Activated T-helper 17 cell treated with anti-CD3 and anti-CD28 coated beads, Interleukin-2, amount 50 U/mL, for 72 hours (primary cell): ENCODE measurements around the gene HOXD11. TPM values are rescaled to one million over a fixed set of nuclear protein-coding genes. Genes with fewer than 3 reads are reported as not detected.

Experiments used
- ATAC-seq: fragments of 150-1000 bp; cut with Tn5 transposase; replicated peaks from 2 replicates; pipeline ENCODE4 v1.10.0; 2021; ENCODE audit warnings: mild to moderate bottlenecking, moderate library complexity
- H3K27ac Mint-ChIP-seq: one replicate; pipeline ENCODE4 v1.8.0; 2022; ENCODE audit warnings: mixed read lengths
- H3K27me3 Mint-ChIP-seq: one replicate; pipeline ENCODE4 v1.8.0; 2022; ENCODE audit warnings: mixed read lengths
- H3K36me3 Mint-ChIP-seq: one replicate; pipeline ENCODE4 v1.8.0; 2022; ENCODE audit warnings: low read depth, mild to moderate bottlenecking, mixed read lengths
- H3K4me1 Mint-ChIP-seq: one replicate; pipeline ENCODE4 v1.8.0; 2022; ENCODE audit warnings: mixed read lengths
- H3K4me3 Mint-ChIP-seq: one replicate; pipeline ENCODE4 v1.8.0; 2022; ENCODE audit warnings: mild to moderate bottlenecking, mixed read lengths
- H3K9me3 Mint-ChIP-seq: one replicate; pipeline ENCODE4 v1.8.0; 2022; ENCODE audit warnings: mixed read lengths
- total RNA-seq, 2 donors: library from RNA; stranded (reverse); gene quantifications; one replicate each; pipeline ENCODE4 v1.2.3, GENCODE V29; 2022

Gene HOXD11
- total RNA-seq, 2 donors from 2014 or later: not detected

DNA sequence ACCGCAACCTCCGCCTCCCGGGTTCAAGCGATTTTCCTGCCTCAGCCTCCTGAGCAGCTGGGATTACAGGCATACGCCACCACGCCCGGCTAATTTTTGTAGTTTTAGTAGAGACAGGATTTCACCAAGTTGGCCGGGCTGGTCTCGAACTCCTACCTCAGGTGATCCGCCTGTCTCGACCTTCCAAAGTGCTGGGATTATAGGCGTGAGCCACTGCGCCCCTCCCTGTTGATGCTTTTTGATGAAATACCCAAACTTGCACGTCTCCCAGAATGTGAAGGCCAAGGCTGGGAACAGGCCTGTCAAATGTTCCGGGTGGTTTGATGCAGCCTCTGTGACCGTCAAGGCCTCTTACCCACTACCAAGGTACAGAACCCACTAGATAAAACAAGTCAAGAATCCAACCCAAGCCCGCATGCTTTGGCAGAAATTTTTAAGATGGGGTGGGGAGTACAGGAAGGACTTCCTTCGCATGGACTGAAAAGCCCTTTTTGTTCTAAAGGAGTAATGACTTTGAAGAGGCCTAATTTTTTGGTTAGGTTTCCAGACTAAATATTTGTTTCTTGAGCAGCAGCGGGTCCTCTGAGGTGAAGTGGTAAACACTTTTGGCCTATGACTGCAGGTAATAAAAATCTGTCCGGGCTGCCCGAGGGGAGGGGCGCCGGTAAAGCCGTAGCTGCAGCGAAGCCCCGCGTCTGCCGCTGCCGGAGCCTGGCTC lies 19.6 kb upstream of the HOXD11 start:
- H3K4me3 Mint-ChIP-seq: no peak overlapping the region
- H3K36me3 Mint-ChIP-seq: peaks cover 32% of the 10 kb centered on the region
- peaks cover 61% of the 10 kb centered on the region for H3K27me3 Mint-ChIP-seq
- no peak overlapping the region for H3K27ac Mint-ChIP-seq
- no peak for ATAC-seq
- no peaks in the 10 kb centered on the region for H3K4me1 Mint-ChIP-seq
- H3K9me3 Mint-ChIP-seq: peaks cover 5% of the 10 kb centered on the region

DNA sequence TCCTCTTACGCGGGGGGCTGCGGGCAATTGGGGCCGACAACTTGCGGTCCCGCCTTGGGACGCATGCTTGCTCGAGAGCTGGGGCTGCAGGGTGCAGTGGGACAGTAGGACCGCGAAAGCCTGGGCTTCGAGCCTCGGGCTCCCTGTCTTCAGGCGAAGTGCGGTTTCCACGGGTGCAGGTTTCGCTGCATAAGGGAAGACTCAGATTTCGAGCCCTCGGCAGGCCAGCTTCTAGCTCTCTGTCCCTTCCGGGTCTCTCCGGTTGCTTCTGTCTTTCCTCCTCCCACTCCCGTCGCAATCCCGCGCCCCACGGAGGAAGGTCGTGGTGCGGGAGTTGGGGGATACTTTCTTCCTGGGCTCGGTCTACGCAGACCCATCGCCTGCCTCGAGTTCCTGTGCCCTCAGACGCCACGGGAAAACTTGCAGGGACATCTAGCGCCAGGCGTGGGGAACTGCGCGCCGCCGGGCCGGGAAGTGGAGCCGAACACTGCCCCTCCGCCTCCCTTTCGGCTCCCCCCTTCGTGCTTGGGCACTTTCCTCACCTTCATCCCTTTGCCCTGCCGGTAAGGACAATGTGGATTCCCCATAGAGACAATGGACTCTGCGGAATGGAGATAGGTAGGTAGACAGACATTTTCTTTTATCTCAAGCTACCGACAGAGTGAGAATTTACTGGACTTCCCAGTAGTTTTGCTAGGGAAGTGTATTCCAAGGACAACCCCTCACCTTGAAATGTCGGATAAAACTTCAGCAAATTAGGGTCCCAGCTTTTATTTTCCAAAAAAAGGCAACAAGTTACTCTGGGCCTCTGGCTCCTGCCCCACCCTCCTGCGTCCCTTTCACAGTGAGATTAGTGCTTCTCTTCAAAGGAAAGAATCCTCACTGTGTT lies 18.8 kb upstream of the HOXD11 start:
- Mint-ChIP-seq H3K4me1 (no peaks in the 10 kb centered on the region), H3K27ac (no peak overlapping the region), H3K9me3 (peaks cover 5% of the 10 kb centered on the region), H3K27me3 (peaks cover 57% of the 10 kb centered on the region), H3K4me3 (peak overlapping the region; percentile 34), H3K36me3 (peaks cover 33% of the 10 kb centered on the region)
- ATAC-seq: no peak

DNA sequence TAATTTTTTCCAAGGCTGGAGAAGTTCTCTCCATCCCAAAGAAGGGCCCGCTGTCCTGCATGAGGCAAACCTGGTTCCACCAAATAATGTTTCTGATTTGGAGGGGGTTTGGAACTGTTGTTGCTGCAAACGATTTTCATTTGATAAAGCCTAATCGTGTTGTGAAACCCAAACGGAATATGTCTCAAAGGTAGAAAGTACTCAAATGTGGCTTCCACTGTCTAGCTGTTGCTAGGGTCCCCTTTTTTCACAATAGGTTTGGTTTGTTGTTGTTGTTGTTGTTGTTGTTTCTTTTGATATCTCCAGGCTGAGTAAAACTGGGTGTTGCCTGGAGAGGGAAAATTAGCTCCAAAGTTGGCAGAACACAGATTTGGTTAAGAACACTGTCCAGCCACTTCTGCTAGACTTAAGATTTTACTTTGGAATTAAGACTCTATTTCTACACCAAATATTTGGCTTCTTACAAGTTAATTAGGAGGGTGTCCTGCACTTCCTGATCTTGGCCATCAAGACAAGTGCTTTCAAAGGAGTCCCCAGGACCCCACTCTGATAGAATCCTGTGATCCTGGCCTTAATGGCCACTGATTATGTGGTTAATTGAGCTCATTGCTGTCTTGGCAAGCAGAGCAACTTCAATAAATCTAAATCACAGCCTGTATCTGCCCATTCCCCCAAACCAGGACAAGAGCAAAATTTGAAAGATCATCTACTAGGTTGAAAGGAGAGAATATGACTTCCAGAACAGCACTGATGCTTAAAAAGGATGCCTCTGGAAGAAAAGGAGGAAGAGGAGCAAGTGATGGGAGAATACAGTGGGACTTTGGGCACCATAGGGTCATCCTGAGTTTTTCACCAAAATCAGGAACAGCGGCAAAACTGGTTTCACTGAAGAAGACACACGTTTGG lies 17.9 kb upstream of the HOXD11 start:
- no peak for ATAC-seq

DNA sequence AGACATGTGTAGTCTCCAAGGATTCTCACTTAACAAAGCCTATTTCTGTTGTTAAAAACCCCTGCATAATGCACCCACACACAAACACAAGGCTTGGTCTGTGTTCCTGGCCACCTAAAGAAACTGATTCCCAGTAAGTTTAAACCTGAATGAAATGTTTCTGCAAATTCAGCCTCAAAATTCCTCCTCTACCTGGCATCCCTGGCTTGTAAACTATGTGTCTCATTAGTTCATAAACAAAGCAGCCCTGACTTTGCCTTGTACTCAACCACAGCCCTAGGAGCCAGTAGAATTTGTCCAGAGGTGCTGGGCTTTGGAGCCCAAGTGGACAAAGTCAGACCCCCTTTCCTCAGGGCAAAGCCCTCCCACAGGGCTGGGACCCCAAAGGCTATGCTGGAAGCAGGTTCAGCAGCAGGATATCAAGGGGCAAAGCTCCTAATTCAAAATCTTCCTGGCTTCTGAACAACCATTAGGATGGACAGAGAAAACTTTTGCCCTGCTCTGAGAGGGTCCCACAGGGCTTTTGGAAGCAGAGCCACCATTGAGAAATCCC lies 17.2 kb upstream of the HOXD11 start:
- Mint-ChIP-seq H3K4me3 (no peak overlapping the region), H3K9me3 (peaks cover 9% of the 10 kb centered on the region), H3K27ac (no peak overlapping the region), H3K27me3 (peaks cover 59% of the 10 kb centered on the region), H3K4me1 (peaks cover 4% of the 10 kb centered on the region), H3K36me3 (peaks cover 31% of the 10 kb centered on the region)
- no peak for ATAC-seq

More for the DNA sequence above, 17.9 kb upstream of the HOXD11 start:
- Mint-ChIP-seq H3K27me3 (peaks cover 58% of the 10 kb centered on the region), H3K27ac (no peak overlapping the region), H3K4me1 (peaks cover 4% of the 10 kb centered on the region), H3K9me3 (peaks cover 9% of the 10 kb centered on the region), H3K36me3 (peaks cover 36% of the 10 kb centered on the region), H3K4me3 (no peak overlapping the region)

DNA sequence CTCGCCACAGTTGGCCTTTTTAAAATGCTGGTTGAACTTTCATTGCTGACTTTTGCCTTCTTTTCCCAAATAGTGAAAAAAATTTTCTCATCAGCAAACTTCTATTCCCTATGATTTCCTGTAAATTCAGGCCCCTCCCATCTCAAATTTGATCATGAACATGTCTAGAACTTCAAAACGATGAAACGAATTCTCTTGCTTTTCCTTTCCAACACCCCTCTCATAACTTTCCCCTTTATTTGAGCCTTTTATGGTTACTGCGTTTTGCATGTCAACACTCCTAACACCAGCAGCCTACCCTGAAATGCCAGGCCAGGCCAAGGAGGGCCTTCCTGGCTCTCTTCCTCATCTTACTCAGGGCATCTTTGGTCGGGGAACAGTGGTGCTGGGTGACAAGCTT lies 16.2 kb upstream of the HOXD11 start:
- H3K4me3 Mint-ChIP-seq: no peak overlapping the region
- peaks cover 4% of the 10 kb centered on the region for H3K4me1 Mint-ChIP-seq
- H3K27ac Mint-ChIP-seq: no peak overlapping the region
- no peak for ATAC-seq
- peaks cover 65% of the 10 kb centered on the region for H3K27me3 Mint-ChIP-seq
- peaks cover 30% of the 10 kb centered on the region for H3K36me3 Mint-ChIP-seq
- H3K9me3 Mint-ChIP-seq: peaks cover 9% of the 10 kb centered on the region

DNA sequence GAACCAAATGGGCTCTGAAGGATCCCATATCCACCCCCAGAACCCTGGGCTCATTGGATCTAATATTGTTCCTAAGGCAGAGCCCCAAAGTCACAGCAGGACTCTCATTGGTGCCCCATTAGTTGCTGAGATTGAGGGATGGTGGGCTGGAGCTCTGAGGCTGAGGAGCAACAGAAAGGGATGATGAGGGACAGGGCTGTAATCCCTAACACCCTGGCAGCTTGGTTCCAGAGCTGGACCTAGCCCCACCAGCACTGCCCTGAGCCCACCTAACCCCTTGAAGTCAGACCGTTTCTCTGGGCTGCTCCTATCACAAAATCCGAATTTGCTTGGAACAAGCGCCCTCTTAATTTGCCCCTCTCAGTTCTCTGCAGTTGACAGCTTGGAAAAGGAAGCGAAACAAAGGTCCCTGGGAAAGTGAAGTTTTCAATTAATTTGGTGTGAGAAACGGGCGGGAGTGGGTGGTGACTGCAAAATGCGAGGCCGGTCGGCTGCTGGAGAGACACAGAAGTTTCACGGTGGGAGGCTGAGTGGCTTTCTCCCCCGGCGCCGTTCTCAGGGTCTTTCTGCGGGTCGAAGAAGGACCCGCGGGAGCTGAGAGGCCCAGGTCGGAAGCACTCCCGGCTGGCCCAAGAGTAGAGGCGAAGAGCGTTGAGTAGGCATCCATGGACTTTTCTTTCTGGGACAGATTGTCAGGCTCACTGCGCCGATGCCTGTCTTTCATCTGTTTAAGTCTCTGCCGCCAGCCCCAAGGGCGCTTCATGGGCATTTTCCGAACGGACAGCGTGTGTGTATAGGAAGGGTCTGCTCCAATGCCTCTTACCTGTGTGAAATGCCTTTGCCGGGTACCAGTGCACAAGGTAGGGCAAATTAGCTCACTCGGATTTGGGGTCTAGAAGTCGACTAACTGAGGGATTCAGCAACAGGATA lies 15.5 kb upstream of the HOXD11 start:
- ATAC-seq: no peak
- H3K4me3 Mint-ChIP-seq: peak overlapping the region; percentile 35
- peaks cover 28% of the 10 kb centered on the region for H3K36me3 Mint-ChIP-seq
- H3K27ac Mint-ChIP-seq: no peak overlapping the region
- peaks cover 9% of the 10 kb centered on the region for H3K9me3 Mint-ChIP-seq
- H3K4me1 Mint-ChIP-seq: peaks cover 4% of the 10 kb centered on the region
- H3K27me3 Mint-ChIP-seq: peaks cover 68% of the 10 kb centered on the region

DNA sequence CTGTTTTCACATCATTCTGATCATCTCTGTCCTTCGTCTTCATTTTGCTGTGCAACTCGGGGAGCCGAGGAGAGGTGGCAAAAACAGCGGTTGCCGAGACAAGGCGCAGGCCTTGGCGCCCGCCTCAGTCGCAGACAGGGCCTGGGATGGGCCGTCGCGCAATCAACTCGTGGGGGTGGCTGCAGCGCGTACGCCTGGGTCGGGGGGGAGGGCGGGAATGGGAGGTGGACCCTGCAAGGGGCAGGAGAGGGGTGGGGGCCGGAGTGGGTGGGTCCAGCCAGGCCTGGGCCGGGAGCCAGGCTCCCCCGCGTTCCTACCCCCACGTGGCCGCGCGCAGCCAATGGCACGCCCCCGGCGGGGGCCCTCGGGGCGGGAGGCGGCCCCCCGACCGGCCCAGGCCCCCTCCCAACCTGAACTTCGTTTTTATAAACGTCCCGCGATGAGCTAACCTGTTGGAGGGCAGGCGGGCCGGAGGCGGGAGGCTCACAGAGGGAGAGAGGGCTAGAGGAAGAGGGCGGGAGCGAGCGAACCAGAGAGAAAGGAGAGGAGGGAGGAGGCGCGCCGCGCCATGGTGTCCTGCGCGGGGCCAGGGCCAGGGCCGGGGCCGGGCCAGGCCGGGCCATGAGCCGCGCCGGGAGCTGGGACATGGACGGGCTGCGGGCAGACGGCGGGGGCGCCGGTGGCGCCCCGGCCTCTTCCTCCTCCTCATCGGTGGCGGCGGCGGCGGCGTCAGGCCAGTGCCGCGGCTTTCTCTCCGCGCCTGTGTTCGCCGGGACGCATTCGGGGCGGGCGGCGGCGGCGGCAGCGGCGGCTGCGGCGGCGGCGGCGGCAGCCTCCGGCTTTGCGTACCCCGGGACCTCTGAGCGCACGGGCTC lies 14.6 kb upstream of the HOXD11 start, which contains the start of gene HOXD13:
HOXD13 (plus strand) TSS at position 452 of the 875 bp plus-strand sequence; CDS start at position 622, 170 bp downstream.
- no peak for ATAC-seq
- Mint-ChIP-seq H3K27ac (no peak within 1 kb of the TSS), H3K36me3 (peaks cover 23% of the 10 kb centered on the region), H3K4me3 (peak within 1 kb of the TSS; percentile 35), H3K9me3 (peaks cover 9% of the 10 kb centered on the region), H3K27me3 (peaks cover 70% of the 10 kb centered on the region), H3K4me1 (peaks cover 4% of the 10 kb centered on the region)

DNA sequence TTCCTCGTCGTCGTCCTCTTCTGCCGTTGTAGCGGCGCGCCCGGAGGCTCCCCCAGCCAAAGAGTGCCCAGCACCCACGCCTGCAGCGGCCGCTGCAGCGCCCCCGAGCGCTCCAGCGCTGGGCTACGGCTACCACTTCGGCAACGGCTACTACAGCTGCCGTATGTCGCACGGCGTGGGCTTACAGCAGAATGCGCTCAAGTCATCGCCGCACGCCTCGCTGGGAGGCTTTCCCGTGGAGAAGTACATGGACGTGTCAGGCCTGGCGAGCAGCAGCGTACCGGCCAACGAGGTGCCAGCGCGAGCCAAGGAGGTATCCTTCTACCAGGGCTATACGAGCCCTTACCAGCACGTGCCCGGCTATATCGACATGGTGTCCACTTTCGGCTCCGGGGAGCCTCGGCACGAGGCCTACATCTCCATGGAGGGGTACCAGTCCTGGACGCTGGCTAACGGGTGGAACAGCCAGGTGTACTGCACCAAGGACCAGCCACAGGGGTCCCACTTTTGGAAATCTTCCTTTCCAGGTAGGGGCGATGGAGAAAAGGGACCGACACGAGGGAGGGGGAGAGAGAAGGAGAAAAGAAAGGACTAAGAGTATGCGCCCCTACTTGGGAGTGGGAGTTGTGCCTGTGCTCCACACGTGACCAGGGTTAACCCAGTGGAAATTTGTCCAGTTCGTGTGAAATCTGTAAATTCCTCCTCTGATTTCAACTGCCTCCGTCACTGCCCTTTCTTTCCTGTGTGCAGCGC lies 13.8 kb upstream of the HOXD11 start:
- H3K27me3 Mint-ChIP-seq: peaks cover 72% of the 10 kb centered on the region
- peaks cover 23% of the 10 kb centered on the region for H3K36me3 Mint-ChIP-seq
- peaks cover 9% of the 10 kb centered on the region for H3K9me3 Mint-ChIP-seq
- no peak overlapping the region for H3K27ac Mint-ChIP-seq
- peaks cover 8% of the 10 kb centered on the region for H3K4me1 Mint-ChIP-seq
- peak overlapping the region; percentile 23 for H3K4me3 Mint-ChIP-seq
- ATAC-seq: no peak

DNA sequence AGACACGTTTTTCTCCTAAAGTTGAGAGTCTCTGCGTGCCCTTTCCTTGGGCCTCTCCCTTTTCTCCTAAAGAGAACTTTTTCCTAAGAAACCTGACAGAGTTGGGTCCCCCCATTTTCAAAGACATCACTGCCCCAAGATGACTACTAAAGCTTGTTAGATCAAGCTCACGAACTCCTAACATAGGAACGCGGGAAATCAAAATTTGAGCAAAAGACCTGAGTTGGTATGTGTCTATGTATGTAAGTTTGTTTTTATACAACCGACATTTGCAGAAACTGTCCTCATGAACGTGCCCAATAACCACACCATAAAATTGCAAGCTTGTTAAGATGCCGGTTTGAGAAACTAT lies 13.2 kb upstream of the HOXD11 start:
- Mint-ChIP-seq H3K27ac (no peak overlapping the region), H3K9me3 (peaks cover 9% of the 10 kb centered on the region), H3K27me3 (peaks cover 73% of the 10 kb centered on the region), H3K4me3 (peak overlapping the region; percentile 23), H3K4me1 (peaks cover 8% of the 10 kb centered on the region), H3K36me3 (peaks cover 23% of the 10 kb centered on the region)
- no peak for ATAC-seq

DNA sequence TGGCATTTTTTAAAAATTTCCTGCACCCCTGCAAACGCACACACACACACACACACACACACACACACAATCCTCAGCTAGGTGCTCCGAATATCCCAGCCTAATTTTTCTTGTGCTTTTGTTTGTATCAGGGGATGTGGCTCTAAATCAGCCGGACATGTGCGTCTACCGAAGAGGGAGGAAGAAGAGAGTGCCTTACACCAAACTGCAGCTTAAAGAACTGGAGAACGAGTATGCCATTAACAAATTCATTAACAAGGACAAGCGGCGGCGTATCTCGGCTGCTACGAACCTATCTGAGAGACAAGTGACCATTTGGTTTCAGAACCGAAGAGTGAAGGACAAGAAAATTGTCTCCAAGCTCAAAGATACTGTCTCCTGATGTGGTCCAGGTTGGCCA lies 12.7 kb upstream of the HOXD11 start:
- no peak for ATAC-seq
- peaks cover 8% of the 10 kb centered on the region for H3K4me1 Mint-ChIP-seq
- H3K9me3 Mint-ChIP-seq: peaks cover 9% of the 10 kb centered on the region
- H3K4me3 Mint-ChIP-seq: no peak overlapping the region
- peaks cover 23% of the 10 kb centered on the region for H3K36me3 Mint-ChIP-seq
- H3K27me3 Mint-ChIP-seq: peaks cover 74% of the 10 kb centered on the region
- H3K27ac Mint-ChIP-seq: no peak overlapping the region

DNA sequence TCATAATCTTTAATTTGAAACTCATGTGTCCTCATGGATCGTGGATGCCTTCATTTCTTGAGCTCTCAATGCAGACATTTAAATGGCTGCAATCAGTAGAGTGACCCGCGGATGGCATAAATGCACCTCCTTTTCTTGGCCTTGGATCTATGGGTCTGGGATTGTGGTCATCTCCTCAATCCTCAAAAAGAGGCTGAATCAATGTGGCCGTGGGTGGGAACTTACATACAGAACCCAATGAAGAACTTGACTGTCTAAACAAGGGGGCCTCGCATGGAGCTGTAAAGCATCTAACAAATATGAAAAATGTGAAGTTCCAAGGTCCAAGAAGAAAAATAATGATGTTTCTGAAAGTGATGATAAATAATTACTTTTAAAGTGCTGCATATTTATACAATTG lies 11.7 kb upstream of the HOXD11 start:
- Mint-ChIP-seq H3K27ac (no peak overlapping the region), H3K36me3 (peaks cover 23% of the 10 kb centered on the region), H3K4me3 (no peak overlapping the region), H3K4me1 (peaks cover 8% of the 10 kb centered on the region), H3K9me3 (peaks cover 9% of the 10 kb centered on the region), H3K27me3 (peaks cover 67% of the 10 kb centered on the region)
- no peak for ATAC-seq
